Loucy (cell line): ENCODE measurements around the gene ACTA1.
"Not testable (repeated sequence)": the region's sequence is repeated elsewhere in the genome, so short reads cannot be mapped to it uniquely, and the experiment has no call there.

ENCODE experiments used
- H2AFZ ChIP-seq: fragments of 200-600 bp; sonication (generic); 2 replicates; pipeline ENCODE4 v1.6.0; 2016; ENCODE audit warnings: antibody characterized with exemption, mild to moderate bottlenecking, low read length, moderate library complexity
- H3F3A ChIP-seq: fragments of 200-600 bp; 2 replicates; pipeline ENCODE4 v1.6.0; 2016; ENCODE audit warnings: antibody characterized with exemption, low read depth, mild to moderate bottlenecking
- H3K27me3 ChIP-seq: fragments of 200-600 bp; sonication (generic); 2 replicates; pipeline ENCODE4 v1.6.1; 2014; ENCODE audit warnings: low read length, mild to moderate bottlenecking; ENCODE audit not compliant: insufficient read depth, poor library complexity, severe bottlenecking
- H3K36me3 ChIP-seq: fragments of 200-600 bp; sonication (generic); 2 replicates; pipeline ENCODE4 v1.6.1; 2016; ENCODE audit warnings: low read length; ENCODE audit not compliant: insufficient read depth
- H3K4me1 ChIP-seq: fragments of 200-600 bp; sonication (generic); 2 replicates; pipeline ENCODE4 v1.5.1; 2014; ENCODE audit warnings: low read length, mild to moderate bottlenecking; ENCODE audit not compliant: insufficient read depth, poor library complexity, severe bottlenecking
- H3K4me2 ChIP-seq: fragments of 200-600 bp; sonication (generic); 2 replicates; pipeline ENCODE4 v1.6.0; 2014; ENCODE audit warnings: antibody characterized with exemption, low read length, low read depth, mild to moderate bottlenecking; ENCODE audit not compliant: poor library complexity, severe bottlenecking
- H3K4me3 ChIP-seq: fragments of 200-600 bp; sonication (generic); 2 replicates; pipeline ENCODE4 v1.5.1; 2014; ENCODE audit warnings: low read length, mild to moderate bottlenecking, mixed read lengths; ENCODE audit not compliant: poor library complexity, severe bottlenecking
- H3K79me2 ChIP-seq: fragments of 200-600 bp; sonication (generic); 2 replicates; pipeline ENCODE4 v1.6.1; 2014; ENCODE audit warnings: low read length; ENCODE audit not compliant: insufficient read depth
- H3K9ac ChIP-seq: fragments of 200-600 bp; sonication (generic); 2 replicates; pipeline ENCODE4 v1.6.0; 2014; ENCODE audit warnings: mild to moderate bottlenecking, low read depth, low read length, moderate library complexity; ENCODE audit not compliant: poor library complexity, severe bottlenecking
- H3K9me2 ChIP-seq: fragments of 200-600 bp; sonication (generic); replicated peaks from 2 replicates; pipeline ENCODE4 v1.6.1; 2016; ENCODE audit warnings: low read depth, low read length, mixed read lengths
- H3K9me3 ChIP-seq: fragments of 200-600 bp; sonication (generic); 2 replicates; pipeline ENCODE4 v1.6.1; 2014; ENCODE audit warnings: mild to moderate bottlenecking, antibody characterized with exemption, low read length, low read depth; ENCODE audit not compliant: insufficient read depth
- H4K20me1 ChIP-seq: fragments of 200-600 bp; sonication (generic); 2 replicates; pipeline ENCODE4 v1.6.0; 2014; ENCODE audit warnings: antibody characterized with exemption, low read length, mild to moderate bottlenecking; ENCODE audit not compliant: insufficient read depth, poor library complexity, severe bottlenecking
- EZH2phosphoT487 ChIP-seq: fragments of 200-600 bp; IDR thresholded peaks from 2 replicates; pipeline ENCODE4 v1.6.1; 2018; ENCODE audit warnings: antibody characterized with exemption, mild to moderate bottlenecking, moderate library complexity, borderline replicate concordance
- TF ChIP-seq, protein P1 (sequence below): fragments of 200-600 bp; sonication (generic); conservative IDR thresholded peaks from 2 replicates; pipeline ENCODE4 v1.5.1; 2014; ENCODE audit warnings: mild to moderate bottlenecking, antibody characterized with exemption, low read length

The ACTA1 gene

DNA sequence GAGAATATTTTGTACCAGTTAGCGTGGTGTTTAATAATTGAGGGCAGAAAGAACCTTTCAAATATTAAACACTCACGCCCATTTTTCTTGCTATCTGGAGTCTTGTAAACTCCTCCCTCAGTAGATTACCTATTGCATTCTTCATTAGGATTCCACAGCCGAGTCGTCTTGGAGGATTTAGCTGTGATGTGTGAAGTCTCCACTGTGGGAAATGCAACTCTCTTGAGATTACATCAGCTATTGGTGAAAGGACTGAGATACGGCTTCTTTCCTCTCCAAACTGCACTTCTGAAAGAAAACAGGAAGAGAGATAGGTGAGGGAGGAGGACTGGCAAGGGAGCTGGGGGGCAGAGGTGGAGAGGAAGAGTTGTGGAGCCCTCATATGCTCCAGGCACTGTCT is 36.1 kb downstream of the ACTA1 start:
- no peak overlapping the region for H3K4me3 ChIP-seq
- TF ChIP-seq, protein P1, sequence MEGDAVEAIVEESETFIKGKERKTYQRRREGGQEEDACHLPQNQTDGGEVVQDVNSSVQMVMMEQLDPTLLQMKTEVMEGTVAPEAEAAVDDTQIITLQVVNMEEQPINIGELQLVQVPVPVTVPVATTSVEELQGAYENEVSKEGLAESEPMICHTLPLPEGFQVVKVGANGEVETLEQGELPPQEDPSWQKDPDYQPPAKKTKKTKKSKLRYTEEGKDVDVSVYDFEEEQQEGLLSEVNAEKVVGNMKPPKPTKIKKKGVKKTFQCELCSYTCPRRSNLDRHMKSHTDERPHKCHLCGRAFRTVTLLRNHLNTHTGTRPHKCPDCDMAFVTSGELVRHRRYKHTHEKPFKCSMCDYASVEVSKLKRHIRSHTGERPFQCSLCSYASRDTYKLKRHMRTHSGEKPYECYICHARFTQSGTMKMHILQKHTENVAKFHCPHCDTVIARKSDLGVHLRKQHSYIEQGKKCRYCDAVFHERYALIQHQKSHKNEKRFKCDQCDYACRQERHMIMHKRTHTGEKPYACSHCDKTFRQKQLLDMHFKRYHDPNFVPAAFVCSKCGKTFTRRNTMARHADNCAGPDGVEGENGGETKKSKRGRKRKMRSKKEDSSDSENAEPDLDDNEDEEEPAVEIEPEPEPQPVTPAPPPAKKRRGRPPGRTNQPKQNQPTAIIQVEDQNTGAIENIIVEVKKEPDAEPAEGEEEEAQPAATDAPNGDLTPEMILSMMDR, result no peak
- TF ChIP-seq EZH2phosphoT487, result no peak
- H3K4me2 ChIP-seq, result no peak overlapping the region
- H3K4me1 ChIP-seq, result no peaks in the 10 kb centered on the region
- H3F3A ChIP-seq, result no peaks in the 10 kb centered on the region
- no peaks in the 10 kb centered on the region for H3K9me2 ChIP-seq
- no peaks in the 10 kb centered on the region for H3K79me2 ChIP-seq
- no peak overlapping the region for H2AFZ ChIP-seq
- no peaks in the 10 kb centered on the region for H3K9me3 ChIP-seq
- no peaks in the 10 kb centered on the region for H3K36me3 ChIP-seq
- no peaks in the 10 kb centered on the region for H4K20me1 ChIP-seq
- no peaks in the 10 kb centered on the region for H3K27me3 ChIP-seq
- no peak overlapping the region for H3K9ac ChIP-seq

DNA sequence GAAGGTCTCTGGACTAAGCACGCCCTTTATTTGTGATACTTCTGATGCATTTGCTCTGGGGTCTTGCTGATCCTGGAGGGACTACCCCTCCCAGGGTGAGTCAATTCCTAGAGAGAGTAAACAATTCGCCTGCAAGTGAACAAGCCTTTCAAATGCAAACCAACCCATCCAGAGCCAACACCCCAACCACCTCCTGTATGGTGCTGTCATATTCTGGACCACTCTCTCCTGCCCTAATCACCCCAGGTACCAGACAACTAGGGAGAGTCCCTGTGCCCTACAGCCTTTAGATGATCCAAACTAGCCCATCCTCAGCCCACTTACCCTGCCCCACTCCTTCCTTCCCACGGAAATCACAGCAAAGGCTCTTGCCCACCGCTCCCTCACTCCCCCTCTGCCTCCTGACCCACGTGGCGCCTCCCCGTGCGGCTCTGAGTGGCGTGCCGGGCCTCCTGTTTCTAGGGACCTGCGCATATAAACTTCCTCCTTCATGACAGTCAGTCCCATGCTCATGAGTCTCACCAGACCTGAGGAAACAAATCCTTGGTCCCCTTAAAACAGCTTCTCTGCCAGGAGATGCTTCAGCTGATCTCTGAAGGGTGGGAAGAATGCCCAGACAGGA is 37.2 kb downstream of the ACTA1 start:
- Histone ChIP-seq H3K79me2 (no peaks in the 10 kb centered on the region), H3K27me3 (no peaks in the 10 kb centered on the region), H2AFZ (no peak overlapping the region), H3K9ac (no peak overlapping the region), H3K4me1 (no peaks in the 10 kb centered on the region), H4K20me1 (no peaks in the 10 kb centered on the region), H3K9me3 (no peaks in the 10 kb centered on the region), H3K36me3 (no peaks in the 10 kb centered on the region), H3F3A (no peaks in the 10 kb centered on the region), H3K4me2 (no peak overlapping the region), H3K4me3 (no peak overlapping the region), H3K9me2 (no peaks in the 10 kb centered on the region)
- TF ChIP-seq EZH2phosphoT487, result no peak
- TF ChIP-seq, protein P1, result no peak

DNA sequence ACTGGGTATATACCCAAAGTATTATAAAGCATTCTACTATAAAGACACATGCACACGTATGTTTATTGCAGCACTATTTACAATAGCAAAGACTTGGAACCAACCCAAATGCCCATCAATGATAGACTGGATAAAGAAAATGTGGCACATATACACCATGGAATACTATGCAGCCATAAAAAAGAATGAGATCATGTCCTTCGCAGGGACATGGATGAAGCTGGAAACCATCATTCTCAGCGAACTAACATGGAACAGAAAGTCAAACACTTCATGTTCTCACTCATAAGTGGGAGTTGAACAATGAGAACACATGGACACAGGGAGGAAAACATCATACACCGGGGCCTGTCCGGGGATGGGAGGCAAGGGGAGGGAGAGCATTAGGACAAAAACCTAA is 39.4 kb downstream of the ACTA1 start:
- not testable (repeated sequence) for H3K36me3 ChIP-seq, H2AFZ ChIP-seq, H3K9ac ChIP-seq, H3K9me3 ChIP-seq, H3K27me3 ChIP-seq, H4K20me1 ChIP-seq, H3F3A ChIP-seq, H3K4me3 ChIP-seq, H3K4me1 ChIP-seq, H3K4me2 ChIP-seq, H3K79me2 ChIP-seq, H3K9me2 ChIP-seq

DNA sequence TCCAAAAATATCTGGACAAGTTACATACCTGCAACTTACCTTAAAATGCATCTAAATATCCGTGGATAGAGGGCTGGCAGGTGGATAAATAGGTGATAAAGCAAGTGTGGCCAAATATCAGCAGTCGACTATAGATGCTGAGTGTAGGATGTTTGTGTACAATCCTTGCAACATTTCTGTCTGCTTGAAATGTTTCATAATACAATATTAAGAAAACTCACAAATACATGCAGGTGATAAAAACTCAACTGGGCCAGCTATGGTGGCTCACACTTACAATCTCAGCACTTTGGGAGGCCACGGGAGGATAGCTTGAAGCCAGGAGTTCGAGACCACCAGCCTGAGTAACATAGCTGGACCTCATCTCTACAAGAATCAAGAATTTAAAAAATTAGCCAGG is 41.0 kb downstream of the ACTA1 start:
- no peaks in the 10 kb centered on the region for H3K79me2 ChIP-seq
- no peak overlapping the region for H2AFZ ChIP-seq
- H3K4me2 ChIP-seq, result no peak overlapping the region
- no peaks in the 10 kb centered on the region for H3F3A ChIP-seq
- H3K9me2 ChIP-seq, result no peaks in the 10 kb centered on the region
- H3K9me3 ChIP-seq, result no peaks in the 10 kb centered on the region
- no peaks in the 10 kb centered on the region for H3K4me1 ChIP-seq
- no peaks in the 10 kb centered on the region for H3K36me3 ChIP-seq
- no peak for TF ChIP-seq EZH2phosphoT487
- TF ChIP-seq, protein P1, result no peak
- H4K20me1 ChIP-seq, result no peaks in the 10 kb centered on the region
- no peak overlapping the region for H3K4me3 ChIP-seq
- no peak overlapping the region for H3K9ac ChIP-seq
- H3K27me3 ChIP-seq, result no peaks in the 10 kb centered on the region
